Adrenal gland (tissue), 12 donors: ENCODE data around the gene CD48. TPM values are rescaled to one million over a fixed set of nuclear protein-coding genes. Genes with fewer than 3 reads are reported as not detected.

Experiments
- DNase-seq, 7 donors: peaks; one replicate each; pipeline ENCODE4 v3.0.0-alpha.2; 2019 to 2020
- H3K27ac ChIP-seq, 5 donors: fragments of 200-600 bp; sonication (generic) in 4 of 5; 1 replicate in 3 of 5; 2 replicates in 2 of 5; pipeline versions ENCODE4 v1.5.1 to v1.8.0; 2016 to 2020; ENCODE audit warnings: mild to moderate bottlenecking in 1 of 5
- H3K27me3 ChIP-seq: fragments of 200-600 bp; 2 replicates; pipeline ENCODE4 v1.8.0; 2021
- H3K36me3 ChIP-seq, 2 donors: fragments of 200-600 bp; replicated peaks in 1 of 2; 1 replicate in 1 of 2; 2 replicates in 1 of 2; pipeline versions ENCODE4 v1.5.1 to v1.8.0; 2018 to 2022
- H3K4me1 ChIP-seq, 2 donors: fragments of 200-600 bp; replicated peaks in 1 of 2; 1 replicate in 1 of 2; 2 replicates in 1 of 2; pipeline versions ENCODE4 v1.5.1 to v1.8.0; 2018 to 2021
- H3K4me3 ChIP-seq, 4 donors: fragments of 200-600 bp; sonication (generic) in 3 of 4; one replicate each; pipeline ENCODE4 v1.5.1; 2016 to 2018
- H3K9me3 ChIP-seq, 3 donors: fragments of 200-600 bp; sonication (generic) in 1 of 3; replicated peaks in 1 of 3; 1 replicate in 2 of 3; 2 replicates in 1 of 3; pipeline versions ENCODE4 v1.5.1 to v1.8.0; 2016 to 2021
- CTCF ChIP-seq, 6 experiments: fragments of 450-650 bp in 4 of 6; fragments of 200-600 bp in 2 of 6; sonication (generic) in 1 of 6; IDR thresholded peaks; 1 replicate in 5 of 6; 2 replicates in 1 of 6; pipeline versions ENCODE4 v1.5.1 to v1.8.0; 2016 to 2021; ENCODE audit warnings: antibody characterized with exemption in 6 of 6, mild to moderate bottlenecking in 2 of 6, moderate library complexity in 1 of 6
- POLR2A ChIP-seq, 2 donors: fragments of 450-650 bp; IDR thresholded peaks; one replicate each; pipeline ENCODE4 v1.6.1; 2017; ENCODE audit warnings: antibody characterized with exemption in 2 of 2, mild to moderate bottlenecking in 2 of 2, moderate library complexity in 1 of 2
- WGBS, 4 donors: extraction: QIAGEN DNeasy Blood & Tissue Kit in 2 of 4; methylation state at CpG; one replicate each; pipeline versions ENCODE4 v1.1.5 to v1.1.7; 2013 to 2017; 5-methylcytosine and 5-hydroxymethylcytosine counted together
- intact Hi-C, 2 donors: fragments of 100-400 bp; cut with DNase I; formaldehyde crosslinking; loops; one replicate each; pipeline versions ENCODE4 v1.14.1 to v1.15.0; 2022 to 2023
- polyA plus RNA-seq, 3 donors: library from polyadenylated mRNA; stranded (reverse); fragments of 200-250 nt in 2 of 3; fragments of 350-450 nt in 1 of 3; fragmentation: Illumina TruSeq in 1 of 3; extraction: RNeasy Lipid Tissue Mini Kit (QIAGEN cat#74804) in 1 of 3; gene quantifications; one replicate each; pipeline ENCODE4 v1.2.3, GENCODE V29; 2013 to 2014
- total RNA-seq, 9 donors: library from RNA; depleted of rRNA in 4 of 9; stranded (reverse); fragments of >200 nt in 4 of 9; fragments of 120-200 nt in 1 of 9; fragmentation: NEBNext Ultra II Directional in 1 of 9; extraction: Animal tissue kit (Norgen Biotek cat#: 25700) in 1 of 9; gene quantifications; one replicate each; pipeline versions ENCODE4 v1.1.0 to v1.2.4, GENCODE V29; 2013 to 2023
- donor health status: healthy with polysubstance abuse.
- donor health status: Bipolar disorder and iron deficiency.
- donor health status: DM: yes; HTN: yes; CAD: no.
- donor health status: DM: no; HTN: no; CAD: no.
- donor health status: DM: no; HTN: no; CAD: no.
- donor health status: DM: yes; HTN: yes; CAD: no.

CD48 gene
- total and polyA plus RNA-seq, 12 donors = 1.4 to 9.0 (median 3.9) TPM; not detected in 1

GRCh38 chr1:160658162-160658813, 53.3 kb downstream of the CD48 start:
- WGBS, 4 donors = 82 to 88% (median 87%) methylated on average over 8 of the region's 8 CpGs
- intact Hi-C loops = no loop called here
- Histone ChIP-seq H3K27ac (no peak overlapping the region), H3K9me3 (no peaks in the 10 kb centered on the region), H3K27me3 (no peaks in the 10 kb centered on the region), H3K36me3 (no peaks in the 10 kb centered on the region), H3K4me1 (no peaks in the 10 kb centered on the region), H3K4me3 (no peak overlapping the region)
- DNase-seq = no peak
- TF ChIP-seq POLR2A (IDR thresholded peaks at IDR 0.05) (no peak), CTCF (IDR thresholded peaks at IDR 0.05) (no peak)

DNA sequence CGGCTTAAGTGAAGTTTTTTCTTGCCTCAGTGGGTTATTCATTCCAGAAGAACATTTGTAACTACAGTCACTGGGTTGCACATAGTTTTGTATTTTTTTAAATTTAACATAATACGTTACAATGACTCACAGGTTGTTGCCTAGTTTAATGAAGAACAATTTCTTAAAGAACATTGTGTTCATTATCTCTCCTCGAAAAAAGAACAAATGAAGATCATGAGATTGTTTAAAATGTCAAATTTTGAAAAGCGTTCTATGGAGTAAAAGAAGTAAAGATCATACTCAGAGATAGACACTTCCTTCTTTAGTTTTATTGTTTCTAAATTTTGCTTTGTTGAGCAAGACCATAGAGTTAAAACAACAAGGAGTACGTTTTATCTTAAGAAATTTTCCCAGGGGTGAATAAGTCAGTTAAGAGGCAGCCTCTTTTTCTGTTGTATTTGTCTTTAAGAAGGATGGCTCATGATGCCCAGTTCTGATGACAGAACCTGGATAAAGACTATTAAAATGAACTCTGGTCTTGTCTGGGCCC, 54.3 kb downstream of the CD48 start:
- H3K36me3 ChIP-seq = no peaks in the 10 kb centered on the region
- H3K27me3 ChIP-seq = no peaks in the 10 kb centered on the region
- no peak overlapping the region for H3K4me3 ChIP-seq
- intact Hi-C loops = no loop called here
- H3K9me3 ChIP-seq = no peaks in the 10 kb centered on the region
- no peak for TF ChIP-seq POLR2A (IDR thresholded peaks at IDR 0.05)
- TF ChIP-seq CTCF (IDR thresholded peaks at IDR 0.05) = no peak
- H3K27ac ChIP-seq = peak overlapping the region in 1 of 5 donors; percentile 24
- H3K4me1 ChIP-seq = no peaks in the 10 kb centered on the region
- no peak for DNase-seq
- 46 to 54% (median 51%) methylated on average over 5 of the region's 5 CpGs for WGBS, 4 donors

- H3K27ac ChIP-seq = peak overlapping the region in 1 of 5 donors; percentile 32
- DNase-seq = no peak
- no peak overlapping the region for H3K4me3 ChIP-seq
- H3K27me3 ChIP-seq = no peaks in the 10 kb centered on the region
- intact Hi-C loops = no loop called here
- no peak for TF ChIP-seq POLR2A (IDR thresholded peaks at IDR 0.05)
- no peak for TF ChIP-seq CTCF (IDR thresholded peaks at IDR 0.05)
- 78 to 83% (median 82%) methylated on average over 3 of the region's 3 CpGs for WGBS, 4 donors
- no peaks in the 10 kb centered on the region for H3K36me3 ChIP-seq
- H3K4me1 ChIP-seq = no peaks in the 10 kb centered on the region
- no peaks in the 10 kb centered on the region for H3K9me3 ChIP-seq
These were observed 54.9 kb downstream of the CD48 start for GRCh38 chr1:160656737-160657136.

GRCh38 chr1:160653620-160654016, 58.0 kb downstream of the CD48 start:
- H3K27ac ChIP-seq = no peak overlapping the region
- no peaks in the 10 kb centered on the region for H3K27me3 ChIP-seq
- no peak for TF ChIP-seq CTCF (IDR thresholded peaks at IDR 0.05)
- TF ChIP-seq POLR2A (IDR thresholded peaks at IDR 0.05) = no peak
- no peak overlapping the region for H3K4me3 ChIP-seq
- no peak for DNase-seq
- no peaks in the 10 kb centered on the region for H3K36me3 ChIP-seq
- intact Hi-C loops = no loop called here
- 81 to 96% (median 92%) methylated on average over 2 of the region's 2 CpGs for WGBS, 4 donors
- no peaks in the 10 kb centered on the region for H3K4me1 ChIP-seq
- no peaks in the 10 kb centered on the region for H3K9me3 ChIP-seq
